NCI-H1694 (cell line): Measurements from ENCODE around the gene ZNF793.

Experiments
- DNase-seq: peaks from one replicate; lab custom pipeline; 2025; lab: John Stamatoyannopoulos, UW

The ZNF793 gene

DNA sequence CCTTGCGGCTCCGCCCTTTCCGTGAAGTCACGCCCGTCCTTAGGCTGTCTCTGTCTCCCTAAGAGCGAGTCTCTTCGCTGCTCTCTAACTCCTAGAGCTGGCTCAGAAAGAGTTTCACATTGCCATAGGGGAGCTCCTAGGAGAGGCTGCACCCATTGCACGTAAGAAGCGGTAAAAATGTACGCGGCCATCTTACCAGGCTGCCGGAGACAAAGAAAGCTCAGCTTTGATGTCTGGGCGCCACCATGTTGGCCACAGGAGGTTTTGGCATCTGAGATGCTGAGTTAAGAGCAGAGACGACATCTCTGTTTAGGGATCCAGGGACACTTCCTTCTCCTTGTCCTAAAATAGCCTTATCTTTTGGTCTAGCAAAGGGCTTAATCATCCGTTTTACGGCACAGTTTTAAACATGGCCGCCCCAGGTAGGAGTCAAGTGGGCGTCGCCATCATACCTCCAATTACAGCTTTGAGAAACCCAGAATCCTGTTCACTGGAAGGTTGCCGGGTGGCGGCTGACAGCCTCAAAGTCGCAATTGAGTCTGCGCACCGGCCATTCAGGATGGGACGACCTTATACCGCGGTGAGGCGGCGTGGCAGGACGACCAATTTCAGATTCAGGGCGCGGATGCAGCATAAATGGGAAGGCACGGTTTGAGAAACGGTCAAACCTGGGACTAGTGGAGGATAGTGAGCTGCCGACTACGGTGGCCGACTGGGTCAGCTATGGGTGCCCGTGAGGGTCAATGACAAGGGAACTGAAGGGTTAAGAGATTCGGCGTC, at the start of gene ZNF793:
ZNF793 (plus strand) TSS at position 553 of the 780 bp plus-strand sequence. CDS start 16,501 bp downstream, outside the sequence.
- no peak for DNase-seq

DNA sequence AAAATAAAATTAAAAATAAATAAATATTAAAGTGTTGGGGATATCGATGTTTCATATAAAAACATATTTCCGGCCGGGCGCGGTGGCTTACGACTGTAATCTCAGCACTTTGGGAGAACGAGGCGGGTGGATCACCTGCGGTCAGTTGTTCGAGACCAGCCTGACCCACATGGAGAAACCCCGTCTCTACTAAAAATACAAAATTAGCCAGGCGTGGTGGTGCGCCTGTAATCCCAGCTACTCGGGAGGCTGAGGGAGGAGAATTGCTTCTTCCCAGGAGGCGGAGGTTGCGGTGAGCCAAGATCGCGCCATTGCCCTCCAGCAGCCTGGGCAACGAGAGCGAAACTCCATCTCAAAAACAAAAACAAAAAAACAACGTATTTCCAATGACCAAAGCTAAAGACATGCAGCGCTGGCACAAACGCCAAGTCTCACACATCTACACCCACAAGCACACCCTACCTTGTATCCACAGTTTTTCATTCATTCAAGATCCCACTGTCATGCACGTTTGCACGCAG, 40.4 kb upstream of the ZNF793 start:
- no peak for DNase-seq

DNA sequence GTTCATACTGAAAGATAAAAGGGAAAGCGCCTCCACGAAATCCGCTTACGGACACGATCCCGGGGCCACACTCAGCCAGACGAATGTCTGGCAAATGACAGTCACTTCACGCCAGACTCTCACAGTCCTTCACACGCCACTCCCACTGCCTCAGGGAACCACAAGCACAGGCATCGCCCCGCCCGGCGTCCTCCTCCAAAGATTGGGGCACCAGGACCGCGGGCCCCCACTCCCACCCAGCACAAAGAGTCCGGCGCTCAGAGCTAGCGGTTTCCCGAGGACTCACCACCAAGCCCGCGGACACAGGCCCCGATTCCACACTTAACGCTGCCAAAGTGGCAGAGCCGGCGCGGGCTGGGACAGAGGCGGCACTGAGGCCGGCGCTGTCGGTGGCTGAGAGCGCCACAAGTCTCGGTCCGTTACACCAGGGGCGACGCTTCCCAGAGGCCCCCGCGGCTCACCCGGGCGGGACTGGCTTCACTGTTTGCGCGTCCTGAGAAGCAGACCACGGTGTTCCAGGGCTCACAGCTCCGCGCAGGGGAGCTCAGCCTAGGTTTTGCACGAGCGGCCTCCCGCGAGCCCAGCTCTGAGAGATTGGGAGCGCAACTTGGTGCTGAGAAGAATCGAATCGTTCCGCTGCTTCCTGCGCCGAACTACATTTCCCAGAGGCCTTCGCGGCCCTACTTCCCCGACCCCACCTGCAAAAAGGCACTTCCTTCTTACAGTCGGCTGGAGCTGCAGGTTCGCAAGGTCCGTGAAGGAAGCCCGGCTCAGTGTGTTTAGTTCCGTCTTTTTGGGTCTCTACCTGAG, 39.7 kb upstream of the ZNF793 start, which contains the start of gene ZNF569:
ZNF569 (minus strand) TSS at position 647 of the 810 bp plus-strand sequence. CDS start 22,523 bp downstream, outside the sequence.
- DNase-seq, result peak; percentile 83

DNA sequence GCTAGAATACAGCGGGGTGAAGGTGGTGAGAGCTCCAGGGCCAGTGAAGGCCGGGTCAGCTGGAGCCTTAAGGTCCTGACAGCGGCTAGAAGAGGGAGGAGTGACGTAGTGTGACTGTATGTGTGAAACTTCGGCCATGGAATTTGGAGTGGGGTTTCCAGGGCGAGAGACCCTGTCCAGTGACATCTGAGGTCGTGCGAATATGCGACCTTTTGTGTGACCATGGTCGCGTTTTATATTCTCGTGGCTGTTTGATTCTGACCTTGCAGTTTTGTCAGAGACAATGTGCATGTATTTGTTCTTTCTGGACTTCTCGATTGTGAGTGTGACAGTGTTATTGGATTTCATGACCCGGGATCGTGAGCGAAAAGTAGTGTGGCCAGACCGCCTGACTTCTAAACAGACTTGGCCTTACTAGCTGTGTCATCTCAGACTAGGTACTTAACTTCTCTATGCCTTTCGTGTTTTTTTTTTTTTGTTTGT, 39.1 kb upstream of the ZNF793 start:
- no peak for DNase-seq

DNA sequence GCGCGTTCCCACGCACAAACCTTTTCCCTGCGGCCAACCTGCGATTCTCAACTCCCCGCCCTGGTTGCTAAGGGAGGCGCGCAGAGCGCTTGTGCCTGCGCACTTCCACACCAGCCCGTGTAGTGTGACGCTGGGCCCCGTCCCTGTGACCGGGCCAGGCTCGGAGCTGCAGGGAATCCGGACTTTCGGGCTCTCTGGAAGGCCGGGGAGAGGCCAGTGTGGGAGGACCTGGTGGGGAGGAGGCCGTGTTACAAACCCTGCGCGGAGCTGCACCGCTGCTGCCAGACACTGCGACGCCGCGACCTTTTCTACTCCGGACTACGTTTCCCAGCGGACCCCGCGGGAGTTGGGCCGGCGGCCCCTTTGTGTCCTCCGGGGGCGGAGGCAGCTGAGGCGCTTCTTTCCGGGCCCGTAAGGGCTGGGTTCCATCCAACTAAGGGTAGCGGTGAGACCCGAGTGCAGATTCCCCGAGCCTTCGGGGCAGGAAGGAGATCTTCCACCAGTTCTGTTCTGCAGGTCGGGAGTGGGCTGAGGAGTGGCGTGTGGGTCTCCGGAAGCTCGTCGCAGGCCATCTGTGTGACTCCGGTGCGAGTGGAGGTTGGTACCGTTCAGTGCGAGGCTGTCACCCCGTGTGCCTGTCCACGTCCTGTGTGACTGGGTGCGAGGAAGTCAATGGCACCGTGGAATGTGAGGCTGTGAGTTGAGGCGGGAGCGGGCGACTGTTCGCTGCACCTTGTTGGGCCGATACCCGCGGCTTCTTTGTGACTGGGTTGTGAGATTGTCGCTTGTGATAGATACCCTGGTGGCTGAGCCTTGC, 37.6 kb upstream of the ZNF793 start, which contains the start of gene ZNF570:
ZNF570 (plus strand) TSS at position 396 of the 817 bp plus-strand sequence. CDS start 999 bp downstream, outside the sequence.
- DNase-seq, result peak; percentile 35

DNA sequence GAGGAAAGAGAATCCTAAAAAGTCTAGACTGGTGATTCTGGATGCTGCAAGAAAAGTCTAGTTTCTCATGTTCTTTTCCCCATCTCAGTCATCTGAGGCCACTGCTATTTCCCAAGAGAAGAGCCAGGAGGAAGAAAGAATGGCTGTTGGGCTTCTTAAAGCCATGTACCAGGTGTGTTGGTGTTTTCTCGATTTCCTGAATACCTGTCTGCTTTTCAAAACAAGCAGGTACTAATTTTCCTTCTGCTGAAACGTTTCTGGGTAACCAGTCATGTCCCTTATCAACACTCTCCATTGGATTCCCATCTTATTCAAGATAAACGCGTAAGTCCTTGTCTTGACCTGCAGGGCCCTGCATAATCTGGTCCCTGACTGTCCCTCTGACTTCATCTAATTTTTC, 36.5 kb upstream of the ZNF793 start:
- no peak for DNase-seq

DNA sequence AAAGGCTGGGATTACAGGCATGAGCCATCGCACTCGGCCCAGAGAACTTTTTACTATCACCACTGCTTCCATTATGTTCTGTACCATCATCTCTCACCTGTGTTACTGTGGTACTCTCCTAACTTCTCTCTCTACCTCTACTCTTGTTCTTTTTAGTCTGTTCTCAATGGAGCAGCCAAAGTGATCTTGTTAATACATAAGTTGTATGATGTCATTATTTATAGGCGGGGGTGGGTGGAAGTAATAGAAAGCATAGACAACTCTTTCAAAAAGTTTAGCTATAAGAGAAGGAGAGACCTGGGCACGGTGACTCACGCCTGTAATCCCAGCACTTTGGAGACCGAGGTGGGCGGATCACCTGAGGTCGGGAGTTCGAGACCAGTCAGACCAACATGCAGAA, 34.6 kb upstream of the ZNF793 start:
- DNase-seq, result no peak

DNA sequence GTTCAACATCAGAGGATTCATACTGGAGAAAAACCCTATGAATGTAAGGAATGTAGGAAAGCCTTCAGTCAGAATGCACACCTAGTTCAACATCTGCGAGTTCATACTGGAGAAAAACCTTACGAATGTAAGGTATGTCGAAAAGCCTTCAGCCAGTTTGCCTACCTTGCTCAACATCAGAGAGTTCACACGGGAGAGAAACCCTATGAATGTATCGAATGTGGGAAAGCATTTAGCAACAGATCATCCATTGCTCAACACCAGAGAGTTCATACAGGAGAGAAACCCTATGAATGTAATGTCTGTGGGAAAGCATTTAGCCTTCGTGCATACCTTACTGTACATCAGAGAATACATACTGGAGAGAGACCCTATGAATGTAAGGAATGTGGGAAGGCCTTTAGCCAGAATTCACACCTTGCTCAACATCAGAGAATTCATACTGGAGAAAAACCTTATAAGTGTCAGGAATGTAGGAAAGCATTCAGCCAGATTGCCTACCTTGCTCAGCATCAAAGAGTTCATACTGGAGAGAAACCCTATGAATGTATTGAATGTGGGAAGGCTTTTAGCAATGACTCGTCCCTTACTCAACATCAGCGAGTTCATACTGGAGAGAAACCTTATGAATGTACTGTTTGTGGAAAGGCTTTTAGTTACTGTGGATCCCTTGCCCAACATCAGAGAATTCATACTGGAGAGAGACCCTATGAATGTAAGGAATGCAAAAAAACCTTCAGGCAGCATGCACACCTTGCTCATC, 22.2 kb upstream of the ZNF793 start:
- no peak for DNase-seq

DNA sequence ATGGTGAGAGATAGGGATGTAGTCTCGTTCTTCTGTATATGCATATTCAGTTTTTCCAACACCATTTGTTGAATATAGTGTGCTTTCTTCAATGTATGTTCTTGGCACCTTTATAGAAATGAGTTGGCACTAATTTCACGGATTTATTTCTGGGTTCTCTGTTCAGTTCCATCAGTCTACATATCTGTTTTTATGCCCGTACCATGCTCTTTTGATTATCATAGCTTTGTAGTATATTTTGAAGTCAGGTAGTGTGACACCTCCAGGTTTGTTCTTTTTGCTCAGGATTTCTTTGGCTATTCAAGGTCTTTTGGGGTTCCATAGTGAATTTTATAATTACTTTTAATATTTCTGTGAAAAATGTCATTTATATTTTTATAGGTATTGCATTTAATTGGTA, 14.5 kb upstream of the ZNF793 start:
- DNase-seq, result no peak

DNA sequence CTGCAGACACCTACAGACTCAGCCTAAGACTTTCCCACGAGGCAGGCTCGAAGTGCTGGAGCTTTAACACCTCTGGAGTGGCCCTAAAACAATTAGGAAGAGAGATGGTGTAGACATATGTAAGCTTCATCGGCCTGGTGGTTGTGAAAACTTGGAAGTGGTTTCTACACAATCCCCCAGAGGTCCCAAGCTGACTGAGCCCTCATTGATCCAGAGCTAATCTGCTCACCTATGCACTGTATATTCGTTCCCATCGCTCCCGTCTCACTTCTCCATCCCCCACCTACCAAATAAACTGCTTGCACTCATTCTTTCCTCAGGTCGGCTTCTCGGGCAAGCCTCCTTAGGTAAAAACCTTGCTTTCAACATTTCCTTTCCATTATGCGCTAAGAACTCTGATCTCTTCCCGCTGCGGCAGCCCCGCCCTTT, 767 bp upstream of the ZNF793 start:
- no peak for DNase-seq

DNA sequence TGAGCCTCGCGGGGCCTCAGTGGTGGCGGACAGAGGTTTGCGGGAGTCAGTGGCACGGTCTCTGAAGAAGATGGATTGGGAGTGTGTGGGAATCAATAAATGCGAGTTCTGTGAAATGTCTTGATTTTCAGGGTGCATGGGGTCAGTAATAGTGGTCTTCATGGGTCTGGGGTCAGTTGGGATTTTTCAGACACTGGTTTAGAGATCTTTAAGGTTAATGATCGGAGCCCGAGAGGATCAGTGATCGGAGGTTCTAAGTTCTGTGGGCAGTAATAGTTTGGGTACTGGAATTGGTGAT, 377 bp downstream of the ZNF793 start:
- no peak for DNase-seq

DNA sequence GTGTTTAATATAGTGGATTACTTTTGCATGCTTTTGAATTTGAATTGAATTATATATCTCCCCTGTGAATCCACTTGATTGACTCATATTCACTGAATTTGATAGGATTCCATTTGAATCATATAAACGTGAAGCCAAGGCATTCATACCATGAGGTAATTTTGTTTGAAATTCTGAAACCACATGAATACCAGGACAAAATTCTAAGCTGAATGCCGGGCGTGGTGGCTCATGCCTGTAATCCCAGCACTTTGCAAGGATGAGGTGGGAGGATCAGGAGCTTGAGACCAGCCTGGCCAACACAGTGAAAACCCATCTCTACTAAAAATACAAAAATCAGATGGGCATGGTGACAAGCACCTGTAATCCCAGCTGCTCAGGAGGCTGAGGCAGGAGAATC, 4.4 kb downstream of the ZNF793 start:
- DNase-seq, result no peak

DNA sequence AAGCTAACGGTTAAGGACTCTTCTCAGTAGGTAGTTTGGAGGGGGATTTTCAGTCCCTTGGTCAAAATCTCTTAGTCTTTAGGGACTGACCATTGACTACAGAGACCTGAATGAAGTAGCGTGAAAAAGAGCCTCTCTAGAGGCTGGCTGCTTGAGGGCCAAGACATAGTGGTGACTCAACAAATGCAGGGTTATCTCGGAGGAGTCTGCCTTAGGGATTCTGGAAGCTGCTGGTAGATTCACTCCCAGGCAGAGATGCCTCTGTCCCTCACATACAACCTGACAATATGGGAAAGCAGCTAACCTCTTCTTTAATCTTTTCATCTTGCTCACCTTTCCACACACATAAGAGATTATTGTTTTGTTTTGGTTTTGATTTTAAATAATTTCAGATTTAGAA, 5.1 kb downstream of the ZNF793 start:
- no peak for DNase-seq

DNA sequence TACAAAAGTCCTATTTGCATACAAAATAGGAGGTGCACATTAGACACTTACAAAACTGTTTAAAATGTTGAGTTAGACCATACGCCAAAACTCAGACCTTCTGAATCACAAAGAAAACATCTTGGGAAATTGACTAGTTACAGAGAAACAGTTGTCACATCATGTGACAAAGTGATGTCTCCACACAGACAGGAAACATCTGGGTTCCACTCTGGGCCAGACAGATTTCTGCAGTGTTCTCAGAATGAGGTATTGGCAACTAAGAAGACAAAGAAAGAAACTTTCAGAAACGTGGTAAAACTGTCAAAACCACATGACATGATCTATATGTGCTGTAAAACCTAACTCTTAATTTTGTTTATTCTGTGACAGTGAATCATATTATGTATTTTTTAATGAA, 6.7 kb downstream of the ZNF793 start:
- DNase-seq, result no peak

DNA sequence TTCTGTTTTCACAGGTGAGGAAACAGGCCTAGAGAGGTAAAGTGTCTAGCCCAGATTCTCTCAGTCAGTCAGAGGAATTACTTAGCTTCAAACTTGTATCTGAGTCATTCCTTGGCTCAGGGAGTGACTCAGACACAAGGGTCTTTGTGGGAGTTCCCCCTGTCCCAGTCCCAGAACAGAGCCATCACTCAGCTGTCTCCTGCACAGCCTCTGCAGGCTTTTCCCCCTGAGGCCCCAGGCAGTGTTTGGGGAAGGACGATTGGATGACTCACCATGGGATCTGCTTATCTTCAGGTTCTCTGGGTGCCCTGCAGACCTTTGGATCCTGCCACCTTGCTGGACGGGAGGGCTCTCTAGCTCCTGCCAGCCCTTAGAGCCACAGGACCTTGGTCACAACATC, 13.2 kb downstream of the ZNF793 start:
- DNase-seq, result no peak

DNA sequence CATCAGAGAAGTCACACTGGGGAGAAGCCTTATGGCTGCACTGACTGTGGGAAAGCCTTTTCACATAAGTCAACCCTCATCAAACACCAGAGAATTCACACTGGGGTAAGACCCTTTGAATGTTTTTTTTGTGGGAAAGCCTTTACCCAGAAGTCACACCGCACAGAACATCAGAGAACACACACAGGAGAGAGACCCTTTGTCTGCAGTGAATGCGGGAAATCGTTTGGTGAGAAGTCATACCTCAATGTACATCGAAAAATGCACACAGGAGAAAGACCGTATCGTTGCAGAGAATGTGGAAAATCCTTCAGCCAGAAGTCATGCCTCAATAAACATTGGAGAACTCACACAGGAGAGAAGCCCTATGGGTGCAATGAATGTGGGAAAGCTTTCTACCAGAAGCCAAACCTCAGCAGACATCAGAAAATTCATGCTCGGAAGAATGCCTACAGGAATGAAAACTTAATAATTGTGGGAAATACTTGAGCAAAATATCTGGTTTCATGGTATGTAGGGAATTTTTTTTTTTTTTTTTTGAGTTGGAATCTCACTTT, 30.7 kb downstream of the ZNF793 start:
- DNase-seq, result no peak

DNA sequence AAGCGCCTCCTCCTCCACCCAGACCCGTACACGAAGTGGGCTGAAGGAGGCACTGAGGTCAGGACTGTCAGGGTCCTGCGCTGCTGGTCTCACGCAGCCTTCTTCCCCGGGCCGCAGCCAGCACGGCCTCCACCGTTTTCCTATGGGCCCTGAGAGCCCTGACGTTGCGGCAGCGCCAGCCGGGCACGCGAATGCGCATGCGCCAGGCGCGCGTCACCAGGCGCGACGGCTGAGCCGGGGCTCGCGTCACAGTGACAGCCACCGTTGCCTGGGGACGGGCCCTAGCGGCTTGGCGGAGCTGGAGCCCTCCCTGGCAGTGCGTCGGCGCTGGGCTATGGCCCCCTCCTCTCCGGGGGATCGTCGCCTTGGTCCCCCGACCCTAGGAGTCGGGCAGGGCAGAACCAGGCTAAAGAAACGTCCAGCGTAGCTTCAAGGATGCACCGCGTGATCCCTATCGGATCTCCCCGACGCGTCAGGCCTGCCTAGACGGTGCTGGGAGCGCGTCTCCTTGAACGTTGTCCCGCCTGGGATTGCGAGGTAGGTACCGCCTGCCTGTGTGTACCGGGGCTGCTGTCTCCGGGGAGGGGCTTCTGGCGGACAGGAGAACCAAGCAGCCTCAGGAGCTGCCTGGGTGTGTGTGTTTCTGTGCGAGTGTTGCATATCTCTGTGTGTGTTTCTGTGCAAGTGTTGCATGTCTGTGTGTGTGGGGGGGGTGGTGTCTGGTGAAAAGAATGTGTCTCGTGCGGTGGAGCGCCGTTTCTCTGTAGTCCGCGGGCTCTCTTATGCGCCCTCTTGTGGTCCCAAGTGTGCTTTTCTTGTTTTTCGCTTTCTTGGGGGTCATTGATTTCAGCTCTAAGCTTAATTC, 44.6 kb downstream of the ZNF793 start:
- no peak for DNase-seq

DNA sequence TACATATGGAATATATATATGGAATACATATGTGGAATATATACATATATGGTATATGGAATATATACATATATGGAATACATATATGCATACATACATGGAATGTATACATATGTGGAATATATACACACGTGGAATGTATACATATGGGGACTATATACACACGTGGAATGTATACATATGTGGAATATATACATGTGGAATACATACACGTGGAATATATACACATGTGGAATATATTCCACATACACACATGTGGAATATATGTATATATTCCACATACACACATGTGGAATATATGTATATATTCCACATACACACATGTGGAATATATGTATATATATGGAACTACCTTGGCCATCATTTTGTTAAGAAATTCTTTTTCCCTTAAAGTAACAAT, 56.8 kb downstream of the ZNF793 start:
- no peak for DNase-seq

DNA sequence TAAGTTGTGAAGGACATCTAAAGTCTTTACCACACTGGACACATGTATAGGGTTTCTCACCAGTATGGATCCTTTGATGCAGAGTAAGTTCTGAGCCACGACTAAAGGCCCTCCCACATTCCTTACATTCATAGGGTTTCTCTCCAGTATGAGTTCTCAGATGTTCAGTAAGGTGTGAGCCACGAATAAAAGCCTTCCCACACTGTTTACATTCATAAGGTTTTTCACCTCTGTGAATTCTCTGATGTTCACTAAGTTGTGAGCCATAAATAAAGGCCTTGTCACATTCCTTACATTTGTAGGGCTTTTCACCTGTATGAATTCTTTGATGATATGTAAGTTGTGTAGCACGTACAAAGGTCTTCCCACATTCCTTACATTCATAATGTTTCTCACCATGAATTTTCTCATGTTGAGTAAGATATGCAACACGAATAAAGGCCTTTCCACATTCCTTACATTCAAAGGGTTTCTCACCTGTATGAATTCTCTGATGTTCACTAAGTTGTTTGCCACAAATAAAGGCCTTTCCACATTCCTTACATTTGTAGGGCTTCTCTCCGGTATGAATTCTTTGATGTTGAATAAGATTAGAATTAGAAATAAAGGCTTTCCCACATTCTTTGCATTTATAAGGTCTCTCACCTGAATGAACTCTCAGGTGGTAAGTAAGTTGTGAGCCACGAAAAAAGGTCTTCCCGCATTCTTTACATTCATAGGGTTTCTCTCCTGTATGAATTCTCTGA, 58.1 kb downstream of the ZNF793 start:
- no peak for DNase-seq
